Umbilical cord (tissue), 2 donors: Measurements from ENCODE around the gene SPIRE1. TPM values are rescaled to one million over a fixed set of nuclear protein-coding genes. Genes with fewer than 3 reads are reported as not detected.
"Not testable (repeated sequence)": the region's sequence is repeated elsewhere in the genome, so short reads cannot be mapped to it uniquely, and the experiment has no call there.

Experiments used
- DNase-seq: peaks from one replicate; pipeline ENCODE4 v3.0.0-alpha.2; 2015; ENCODE audit warnings: low spot score
- total RNA-seq: library from RNA; depleted of rRNA; stranded (reverse); fragments of >200 nt; gene quantifications from one replicate; pipeline ENCODE4 v1.2.3, GENCODE V29; 2014; ENCODE audit warnings: low replicate concordance; ENCODE audit not compliant: insufficient read depth

SPIRE1 gene
- total RNA-seq, 1 donor from 2014 or later: 22.1 TPM

GRCh38 chr18:12417687-12418086 lies 240.2 kb downstream of the SPIRE1 start:
- DNase-seq: no peak

- DNase-seq: no peak
Measured at GRCh38 chr18:12416098-12416729, 241.7 kb downstream of the SPIRE1 start.

GRCh38 chr18:12411456-12411855 lies 246.5 kb downstream of the SPIRE1 start:
- no peak for DNase-seq

GRCh38 chr18:12410747-12411146 lies 247.2 kb downstream of the SPIRE1 start:
- not testable (repeated sequence) for DNase-seq

- no peak for DNase-seq
Measured at GRCh38 chr18:12410081-12410481, 247.8 kb downstream of the SPIRE1 start.

GRCh38 chr18:12409469-12409868 lies 248.4 kb downstream of the SPIRE1 start:
- no peak for DNase-seq

GRCh38 chr18:12408247-12408869 lies 249.5 kb downstream of the SPIRE1 start:
- DNase-seq: peak; percentile 42

- no peak for DNase-seq
Measured at GRCh38 chr18:12406371-12407111, 251.4 kb downstream of the SPIRE1 start.

GRCh38 chr18:12405066-12405465 lies 252.8 kb downstream of the SPIRE1 start:
- DNase-seq: no peak

- DNase-seq: peak; percentile 85
Measured at GRCh38 chr18:12403601-12404506, 254.1 kb downstream of the SPIRE1 start.

GRCh38 chr18:12401881-12402280 lies 256.0 kb downstream of the SPIRE1 start:
- DNase-seq: no peak

- DNase-seq: no peak
Measured at GRCh38 chr18:12399231-12399630, 258.7 kb downstream of the SPIRE1 start.

GRCh38 chr18:12398625-12399024 lies 259.3 kb downstream of the SPIRE1 start:
- DNase-seq: no peak

GRCh38 chr18:12397793-12398192 lies 260.1 kb downstream of the SPIRE1 start:
- no peak for DNase-seq

GRCh38 chr18:12397254-12397653 lies 260.7 kb downstream of the SPIRE1 start:
- no peak for DNase-seq

Other genes with a start within 250 kb of the SPIRE1 start
- gene CEP76, start 44.6 kb upstream of the SPIRE1 start, total RNA-seq: 5.8 TPM
- gene PSMG2, start 44.9 kb upstream of the SPIRE1 start, total RNA-seq: 60.9 TPM
- gene PTPN2, start 226.1 kb upstream of the SPIRE1 start, total RNA-seq: 21.9 TPM